Adrenal gland (tissue), 5 donors: Measurements from ENCODE around the gene HIRIP3.

ENCODE experiments used
- CTCF ChIP-seq, 6 experiments: fragments of 450-650 bp in 4 of 6; fragments of 200-600 bp in 2 of 6; sonication (generic) in 1 of 6; IDR thresholded peaks; 1 replicate in 5 of 6; 2 replicates in 1 of 6; pipeline versions ENCODE4 v1.5.1 to v1.8.0; 2016 to 2021; ENCODE audit warnings: antibody characterized with exemption in 6 of 6, mild to moderate bottlenecking in 2 of 6, moderate library complexity in 1 of 6
- POLR2A ChIP-seq, 2 donors: fragments of 450-650 bp; IDR thresholded peaks; one replicate each; pipeline ENCODE4 v1.6.1; 2017; ENCODE audit warnings: antibody characterized with exemption in 2 of 2, mild to moderate bottlenecking in 2 of 2, moderate library complexity in 1 of 2
- donor health status: DM: no; HTN: no; CAD: no.

GRCh38 chr16:29973384-29974246 lies 21.8 kb downstream of the HIRIP3 start, which contains the start of gene TAOK2:
- TF ChIP-seq CTCF (IDR thresholded peaks at IDR 0.05) (no peak), POLR2A (IDR thresholded peaks at IDR 0.05) (peak; percentile 42 to 72)
